Kidney epithelial cell (primary cell): ENCODE results near the gene GREM2. TPM values are rescaled to one million over a fixed set of nuclear protein-coding genes. Genes with fewer than 3 reads are reported as not detected.

Experiments used
- DNase-seq: peaks from one replicate; pipeline ENCODE4 v3.0.0-alpha.2; 2010; ENCODE audit warnings: low read depth
- H3K27me3 ChIP-seq: 2 replicates; pipeline ENCODE4 v1.6.0; 2011; ENCODE audit warnings: low read length; ENCODE audit not compliant: control insufficient read depth, insufficient read depth
- H3K36me3 ChIP-seq: 2 replicates; pipeline ENCODE4 v1.5.1; 2011; ENCODE audit warnings: low read length; ENCODE audit not compliant: control insufficient read depth, insufficient read depth
- H3K4me3 ChIP-seq: 2 replicates; pipeline ENCODE4 v1.5.1; 2011; ENCODE audit warnings: low read depth, mild to moderate bottlenecking, control low read depth, low read length
- CTCF ChIP-seq: IDR thresholded peaks from 2 replicates; pipeline ENCODE4 v1.5.1; 2011; ENCODE audit warnings: mild to moderate bottlenecking, moderate library complexity, low read length, control low read depth, inconsistent platforms; ENCODE audit not compliant: insufficient read depth, poor library complexity, severe bottlenecking
- total RNA-seq: library from RNA; depleted of rRNA; stranded (reverse); fragments of >200 nt; gene quantifications from 2 replicates; pipeline ENCODE4 v1.2.3, GENCODE V29; 2015

The GREM2 gene
- total RNA-seq, 1 donor from 2014 or later = 0.04 TPM

GRCh38 chr1:240462277-240462676, 149.7 kb downstream of the GREM2 start:
- DNase-seq = no peak

GRCh38 chr1:240457203-240457602, 154.8 kb downstream of the GREM2 start:
- no peak overlapping the region for H3K4me3 ChIP-seq
- no peak for TF ChIP-seq CTCF
- H3K36me3 ChIP-seq = no peaks in the 10 kb centered on the region
- no peak for DNase-seq
- no peaks in the 10 kb centered on the region for H3K27me3 ChIP-seq

More at GRCh38 chr1:240462277-240462676, 149.7 kb downstream of the GREM2 start:
- no peak for TF ChIP-seq CTCF
- Histone ChIP-seq H3K27me3 (no peaks in the 10 kb centered on the region), H3K36me3 (no peaks in the 10 kb centered on the region), H3K4me3 (no peak overlapping the region)

- TF ChIP-seq CTCF = peak; percentile 50
- no peak for DNase-seq
- Histone ChIP-seq H3K27me3 (no peaks in the 10 kb centered on the region), H3K4me3 (no peak overlapping the region), H3K36me3 (no peaks in the 10 kb centered on the region)
Measured at GRCh38 chr1:240455228-240455821, 156.6 kb downstream of the GREM2 start.

GRCh38 chr1:240445369-240445768, 166.6 kb downstream of the GREM2 start:
- H3K27me3 ChIP-seq = no peaks in the 10 kb centered on the region
- no peak for TF ChIP-seq CTCF
- DNase-seq = no peak
- no peak overlapping the region for H3K4me3 ChIP-seq
- H3K36me3 ChIP-seq = no peaks in the 10 kb centered on the region

GRCh38 chr1:240441669-240442068, 170.3 kb downstream of the GREM2 start:
- TF ChIP-seq CTCF = no peak
- no peak for DNase-seq
- Histone ChIP-seq H3K27me3 (no peaks in the 10 kb centered on the region), H3K4me3 (no peak overlapping the region), H3K36me3 (no peaks in the 10 kb centered on the region)
